H1 (cell line): ENCODE measurements around the gene CHPF.

Source experiments
- BCL11A ChIP-seq, 2 experiments: IDR thresholded peaks; one replicate each; pipeline ENCODE4 v1.6.1; 2011; ENCODE audit warnings: low read depth in 2 of 2, low read length in 2 of 2, mild to moderate bottlenecking in 2 of 2
- CHD2 ChIP-seq: IDR thresholded peaks from 2 replicates; pipeline ENCODE4 v1.6.1; 2012; ENCODE audit warnings: low read length, improper control_type of control experiment
- CTCF ChIP-seq, 3 experiments: IDR thresholded peaks; 1 replicate in 2 of 3; 2 replicates in 1 of 3; pipeline versions ENCODE4 v1.5.1 to v1.6.1; 2011; ENCODE audit warnings: low read length in 3 of 3, mild to moderate bottlenecking in 3 of 3, inconsistent platforms in 2 of 3, low read depth in 1 of 3, moderate library complexity in 1 of 3; ENCODE audit not compliant: insufficient read depth in 1 of 3; ENCODE audit errors: control extremely low read depth in 1 of 3
- EZH2 ChIP-seq: fragments of 200-600 bp; sonication (generic); IDR thresholded peaks from 2 replicates; pipeline ENCODE4 v1.7.1; 2012; ENCODE audit warnings: low read depth, mild to moderate bottlenecking, moderate library complexity, low read length, inconsistent platforms; ENCODE audit not compliant: severe bottlenecking
- JUND ChIP-seq: IDR thresholded peaks from 2 replicates; pipeline ENCODE4 v1.6.1; 2011; ENCODE audit warnings: mild to moderate bottlenecking, improper control_type of control experiment, low read length
- KDM1A ChIP-seq: fragments of 200-600, 300-600 bp; sonication (generic); IDR thresholded peaks from 2 replicates; pipeline ENCODE4 v1.7.1; 2016; ENCODE audit warnings: mild to moderate bottlenecking, low read length, borderline replicate concordance
- RBBP5 ChIP-seq: IDR thresholded peaks from 2 replicates; pipeline ENCODE4 v1.7.1; 2012; ENCODE audit warnings: low read depth, mild to moderate bottlenecking, inconsistent platforms, low read length, moderate library complexity, borderline replicate concordance
- RFX5 ChIP-seq: IDR thresholded peaks from 2 replicates; pipeline ENCODE4 v1.6.1; 2011; ENCODE audit warnings: low read depth, low read length, improper control_type of control experiment, borderline replicate concordance
- SIN3A ChIP-seq, 2 experiments: IDR thresholded peaks in 1 of 2; conservative IDR thresholded peaks in 1 of 2; 2 replicates each; pipeline ENCODE4 v1.6.1; 2011 to 2012; ENCODE audit warnings: low read length in 2 of 2, improper control_type of control experiment in 1 of 2, low read depth in 1 of 2, mild to moderate bottlenecking in 1 of 2
- TCF12 ChIP-seq: IDR thresholded peaks from 2 replicates; pipeline ENCODE4 v1.6.1; 2011; ENCODE audit warnings: low read depth, mild to moderate bottlenecking, low read length
- YY1 ChIP-seq: IDR thresholded peaks from 2 replicates; pipeline ENCODE4 v1.6.1; 2011; ENCODE audit warnings: low read depth, mild to moderate bottlenecking, low read length

GRCh38 chr2:219567791-219568361 lies 24.3 kb upstream of the CHPF start:
- TF ChIP-seq CTCF (IDR thresholded peaks at IDR 0.05; ENCODE audit: control extremely low read depth in 1 of 3, insufficient read depth in 1 of 3, low read depth in 1 of 3, low read length in 3 of 3): no peak
- TF ChIP-seq SIN3A (conservative IDR thresholded peaks at IDR 0.05 in 1 of 2, IDR thresholded peaks at IDR 0.05 in 1 of 2; ENCODE audit: low read depth in 1 of 2, low read length in 2 of 2): no peak
- no peak for TF ChIP-seq BCL11A (IDR thresholded peaks at IDR 0.05; ENCODE audit: low read depth in 2 of 2, low read length in 2 of 2)
- TF ChIP-seq KDM1A: no peak
- TF ChIP-seq JUND: no peak
- TF ChIP-seq RFX5: no peak
- no peak for TF ChIP-seq RBBP5
- TF ChIP-seq EZH2: no peak
- no peak for TF ChIP-seq CHD2
- no peak for TF ChIP-seq TCF12
- no peak for TF ChIP-seq YY1
